ENCODE measurements around the gene FBXO17. TPM values are rescaled to one million over a fixed set of nuclear protein-coding genes. Genes with fewer than 3 reads are reported as not detected.

The FBXO17 gene
- polyA plus RNA-seq, 3 donors = 66.1 to 106 (median 106) TPM

GRCh38 chr19:38899447-38900201 is 75.9 kb downstream of the FBXO17 start, which contains the start of the genes NFKBIB and SIRT2:
Gene NFKBIB, plus strand, starts transcription at chr19:38899969. Its CDS starts 64 bp downstream, at chr19:38900033.
Gene SIRT2, minus strand, starts transcription at chr19:38899618. Its CDS starts 97 bp downstream, at chr19:38899521.
- DNase-seq = peak; percentile 100

DNA sequence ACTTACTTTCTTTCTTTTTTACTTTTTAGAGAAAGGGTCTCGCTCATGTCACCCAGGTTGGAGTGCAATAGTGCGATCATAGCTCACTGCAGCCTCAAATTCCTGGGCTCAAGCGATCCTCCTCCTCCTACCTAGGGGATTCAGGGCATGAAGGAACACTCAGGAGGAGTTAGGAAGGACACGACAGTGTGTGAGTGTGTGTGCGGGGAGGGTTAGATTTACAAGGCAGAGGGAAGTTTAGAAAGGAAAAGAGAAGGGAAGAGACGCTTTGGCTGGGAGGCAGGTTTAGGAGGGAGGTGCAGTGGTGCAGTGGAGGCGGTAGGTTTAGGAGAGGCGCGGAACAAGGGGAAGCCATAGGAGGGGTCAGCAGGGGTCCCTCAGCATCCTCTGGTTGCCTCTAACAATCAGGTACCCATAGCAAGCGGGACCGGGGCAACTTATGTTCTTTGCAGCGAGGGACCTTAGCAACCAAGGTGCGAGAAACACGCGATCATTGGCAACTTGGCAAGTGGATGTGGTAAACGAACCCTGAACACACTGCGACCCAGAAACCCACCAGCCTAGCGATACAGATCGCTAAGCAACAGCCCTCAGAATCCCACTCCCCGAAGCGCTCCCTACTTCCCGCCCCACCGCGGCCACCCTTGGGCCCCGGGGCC is 76.6 kb downstream of the FBXO17 start:
- DNase-seq = no peak

GRCh38 chr19:38894968-38895367 is 80.6 kb downstream of the FBXO17 start:
- DNase-seq = no peak

DNA sequence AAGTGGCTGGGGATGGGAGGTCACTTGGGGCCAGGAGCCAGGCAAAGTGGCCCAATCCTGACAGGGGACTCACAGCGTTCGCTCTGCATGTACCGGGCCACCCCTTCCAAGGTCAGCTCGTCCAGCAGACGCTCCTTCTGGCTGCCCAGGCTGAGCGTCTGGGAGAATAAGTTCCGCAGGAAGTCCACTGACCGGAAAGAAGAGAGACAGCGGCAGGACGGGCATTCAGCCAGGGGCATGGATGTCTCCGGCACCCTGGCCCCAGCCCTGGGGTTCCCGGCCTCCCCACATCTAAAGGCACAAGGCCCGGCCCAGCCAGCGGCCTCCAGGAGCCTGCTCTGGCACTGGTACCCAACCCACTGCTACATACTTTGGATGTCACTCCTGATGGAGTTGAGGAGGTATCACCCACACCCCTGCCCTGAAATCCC is 82.2 kb downstream of the FBXO17 start:
- no peak for DNase-seq

DNA sequence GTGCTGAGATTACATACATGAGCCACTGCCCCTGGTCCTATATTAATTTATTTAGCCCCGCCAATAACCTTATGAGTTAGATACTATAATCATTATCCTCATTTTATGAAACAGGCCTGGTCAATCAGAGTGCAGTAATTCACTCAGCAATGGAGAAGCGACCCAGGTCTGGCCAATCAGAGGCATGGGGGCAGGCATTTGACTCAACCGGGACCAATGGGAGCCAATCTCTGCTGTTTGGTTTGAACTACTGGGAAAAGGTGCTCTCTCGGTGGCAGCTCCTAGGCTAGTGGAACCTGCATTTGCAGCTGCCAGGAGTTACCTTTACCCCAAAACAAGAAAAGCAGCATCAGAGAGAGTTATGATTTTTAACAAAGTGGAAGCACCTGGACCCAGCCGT is 82.7 kb downstream of the FBXO17 start:
- DNase-seq = no peak

- no peak for DNase-seq
These were observed 83.8 kb downstream of the FBXO17 start for GRCh38 chr19:38891771-38892170.

Other genes starting within 250 kb of the FBXO17 start
- 10 to 100 TPM in 2 of 3 donors, 1 to 10 TPM in 1; 9.1 to 14.0 (median 12.9) TPM for gene CAPN12, start 231.3 kb downstream of the FBXO17 start, polyA plus RNA-seq (ENCODE audit: insufficient read length in 3 of 3)
- under 1 TPM in 1 of 3 donors, not detected in 2; 0.78 TPM for gene LGALS7, start 202.2 kb downstream of the FBXO17 start, polyA plus RNA-seq (ENCODE audit: insufficient read length in 3 of 3)
- gene LGALS7B, start 186.5 kb downstream of the FBXO17 start, polyA plus RNA-seq (ENCODE audit: insufficient read length in 3 of 3) = 1 to 10 TPM; 2.0 to 3.2 (median 2.2) TPM
- gene LGALS4, start 162.8 kb downstream of the FBXO17 start, polyA plus RNA-seq (ENCODE audit: insufficient read length in 3 of 3) = 1 to 10 TPM; 1.3 to 2.4 (median 1.9) TPM
- gene ECH1, start 143.9 kb downstream of the FBXO17 start, polyA plus RNA-seq (ENCODE audit: insufficient read length in 3 of 3) = 100 to 1,000 TPM; 165 to 180 (median 174) TPM
- 100 to 1,000 TPM; 466 to 472 (median 471) TPM for gene HNRNPL, start 125.8 kb downstream of the FBXO17 start, polyA plus RNA-seq (ENCODE audit: insufficient read length in 3 of 3)
- 10 to 100 TPM in 1 of 3 donors, 1 to 10 TPM in 2; 8.0 to 10.0 (median 9.6) TPM for gene RINL, start 97.5 kb downstream of the FBXO17 start, polyA plus RNA-seq (ENCODE audit: insufficient read length in 3 of 3)
- 10 to 100 TPM; 43.7 to 53.7 (median 51.2) TPM for gene SIRT2, start 76.1 kb downstream of the FBXO17 start, polyA plus RNA-seq (ENCODE audit: insufficient read length in 3 of 3)
- 10 to 100 TPM in 2 of 3 donors, 1 to 10 TPM in 1; 9.7 to 12.2 (median 11.5) TPM for gene NFKBIB, start 75.8 kb downstream of the FBXO17 start, polyA plus RNA-seq (ENCODE audit: insufficient read length in 3 of 3)
- 1 to 10 TPM in 1 of 3 donors, under 1 TPM in 2; 0.63 to 1.1 (median 0.86) TPM for gene CCER2, start 63.6 kb downstream of the FBXO17 start, polyA plus RNA-seq (ENCODE audit: insufficient read length in 3 of 3)
- 10 to 100 TPM; 48.7 to 64.8 (median 62.2) TPM for gene SARS2, start 45.0 kb downstream of the FBXO17 start, polyA plus RNA-seq (ENCODE audit: insufficient read length in 3 of 3)
- gene MRPS12, start 44.8 kb downstream of the FBXO17 start, polyA plus RNA-seq (ENCODE audit: insufficient read length in 3 of 3) = 10 to 100 TPM; 25.3 to 31.2 (median 30.9) TPM
- 1 to 10 TPM; 7.8 to 10.0 (median 8.7) TPM for gene FBXO27, start 56.8 kb upstream of the FBXO17 start, polyA plus RNA-seq (ENCODE audit: insufficient read length in 3 of 3)
- gene ACP7, start 108.6 kb upstream of the FBXO17 start, polyA plus RNA-seq (ENCODE audit: insufficient read length in 3 of 3) = under 1 TPM; 0.29 to 0.75 (median 0.67) TPM
- gene PAK4, start 150.0 kb upstream of the FBXO17 start, polyA plus RNA-seq (ENCODE audit: insufficient read length in 3 of 3) = 10 to 100 TPM; 66.6 to 76.3 (median 73.6) TPM
- 1 to 10 TPM; 1.3 to 1.9 (median 1.6) TPM for gene NCCRP1, start 221.2 kb upstream of the FBXO17 start, polyA plus RNA-seq (ENCODE audit: insufficient read length in 3 of 3)
- not detected for gene SYCN, start 228.5 kb upstream of the FBXO17 start, polyA plus RNA-seq (ENCODE audit: insufficient read length in 3 of 3)